Activated T-helper 17 cell treated with anti-CD3 and anti-CD28 coated beads, Interleukin-2, amount 50 U/mL, for 72 hours (primary cell): ENCODE data around the gene KCNC3. TPM values are rescaled to one million over a fixed set of nuclear protein-coding genes. Genes with fewer than 3 reads are reported as not detected.
A peak's percentile ranks its signal among the peaks of the same experiment; 100 is the strongest.
"Not testable (repeated sequence)": the region's sequence is repeated elsewhere in the genome, so short reads cannot be mapped to it uniquely, and the experiment has no call there.

ENCODE experiments used
- ATAC-seq: fragments of 150-1000 bp; cut with Tn5 transposase; replicated peaks from 2 replicates; pipeline ENCODE4 v1.10.0; 2021; ENCODE audit warnings: mild to moderate bottlenecking, moderate library complexity
- H3K27ac Mint-ChIP-seq: one replicate; pipeline ENCODE4 v1.8.0; 2022; ENCODE audit warnings: mixed read lengths
- H3K27me3 Mint-ChIP-seq: one replicate; pipeline ENCODE4 v1.8.0; 2022; ENCODE audit warnings: mixed read lengths
- H3K36me3 Mint-ChIP-seq: one replicate; pipeline ENCODE4 v1.8.0; 2022; ENCODE audit warnings: low read depth, mild to moderate bottlenecking, mixed read lengths
- H3K4me1 Mint-ChIP-seq: one replicate; pipeline ENCODE4 v1.8.0; 2022; ENCODE audit warnings: mixed read lengths
- H3K4me3 Mint-ChIP-seq: one replicate; pipeline ENCODE4 v1.8.0; 2022; ENCODE audit warnings: mild to moderate bottlenecking, mixed read lengths
- H3K9me3 Mint-ChIP-seq: one replicate; pipeline ENCODE4 v1.8.0; 2022; ENCODE audit warnings: mixed read lengths
- total RNA-seq, 2 donors: library from RNA; stranded (reverse); gene quantifications; one replicate each; pipeline ENCODE4 v1.2.3, GENCODE V29; 2022

Gene KCNC3
- total RNA-seq, 2 donors from 2014 or later = 12.8 to 18.8 TPM

DNA sequence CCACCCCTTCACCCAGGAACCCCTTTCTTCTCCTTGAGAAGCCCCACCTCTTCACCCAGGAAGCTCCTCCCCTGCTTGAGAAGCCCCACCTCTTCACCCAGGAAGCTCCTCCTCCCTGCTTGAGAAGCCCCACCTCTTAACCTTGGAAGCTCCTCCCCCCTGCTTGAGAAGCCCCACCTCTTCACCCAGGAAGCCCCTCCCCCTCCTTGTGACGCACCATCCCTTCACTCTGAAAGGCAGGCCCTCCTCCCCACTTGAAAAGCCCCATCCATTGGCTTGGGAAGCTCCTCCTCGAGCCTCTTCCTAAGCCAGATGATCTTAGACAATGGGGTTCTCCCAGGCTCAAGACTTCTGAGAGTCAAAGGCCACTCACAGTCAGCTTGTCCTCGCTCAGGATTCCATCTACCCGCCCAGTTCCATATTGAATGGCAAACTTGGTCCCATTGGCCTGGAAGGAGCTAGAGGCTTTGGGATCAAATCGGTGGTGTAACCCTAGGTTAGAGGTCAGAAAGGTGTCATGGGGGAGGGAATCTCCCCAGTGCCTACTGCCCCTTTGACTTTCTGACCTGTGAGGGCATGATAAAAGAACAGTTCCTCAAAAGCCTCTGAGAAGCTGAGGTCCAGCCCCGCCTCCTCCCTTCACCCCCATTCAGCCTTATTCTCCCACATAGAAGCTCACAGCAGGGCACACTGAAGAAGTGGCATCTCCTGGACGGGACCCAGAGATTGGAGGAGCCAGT lies 32.3 kb upstream of the KCNC3 start:
- Mint-ChIP-seq H3K27me3 (no peaks in the 10 kb centered on the region), H3K36me3 (peaks cover 54% of the 10 kb centered on the region), H3K4me1 (peaks cover 63% of the 10 kb centered on the region), H3K9me3 (no peaks in the 10 kb centered on the region), H3K4me3 (peak overlapping the region; percentile 72), H3K27ac (peak overlapping the region; percentile 91)
- ATAC-seq = no peak

- Mint-ChIP-seq H3K4me1 (peaks cover 51% of the 10 kb centered on the region), H3K36me3 (peaks cover 54% of the 10 kb centered on the region), H3K4me3 (peak overlapping the region; percentile 72), H3K9me3 (no peaks in the 10 kb centered on the region), H3K27me3 (no peaks in the 10 kb centered on the region), H3K27ac (peak overlapping the region; percentile 67)
- ATAC-seq = no peak
Measured at GRCh38 chr19:50359328-50359818, 30.2 kb upstream of the KCNC3 start.

- H3K4me3 Mint-ChIP-seq = peak overlapping the region; percentile 72
- H3K27me3 Mint-ChIP-seq = no peaks in the 10 kb centered on the region
- no peaks in the 10 kb centered on the region for H3K9me3 Mint-ChIP-seq
- ATAC-seq = no peak
- H3K36me3 Mint-ChIP-seq = peaks cover 54% of the 10 kb centered on the region
- peaks cover 50% of the 10 kb centered on the region for H3K4me1 Mint-ChIP-seq
- H3K27ac Mint-ChIP-seq = peak overlapping the region; percentile 67
Measured at GRCh38 chr19:50358483-50359327, 29.5 kb upstream of the KCNC3 start.

DNA sequence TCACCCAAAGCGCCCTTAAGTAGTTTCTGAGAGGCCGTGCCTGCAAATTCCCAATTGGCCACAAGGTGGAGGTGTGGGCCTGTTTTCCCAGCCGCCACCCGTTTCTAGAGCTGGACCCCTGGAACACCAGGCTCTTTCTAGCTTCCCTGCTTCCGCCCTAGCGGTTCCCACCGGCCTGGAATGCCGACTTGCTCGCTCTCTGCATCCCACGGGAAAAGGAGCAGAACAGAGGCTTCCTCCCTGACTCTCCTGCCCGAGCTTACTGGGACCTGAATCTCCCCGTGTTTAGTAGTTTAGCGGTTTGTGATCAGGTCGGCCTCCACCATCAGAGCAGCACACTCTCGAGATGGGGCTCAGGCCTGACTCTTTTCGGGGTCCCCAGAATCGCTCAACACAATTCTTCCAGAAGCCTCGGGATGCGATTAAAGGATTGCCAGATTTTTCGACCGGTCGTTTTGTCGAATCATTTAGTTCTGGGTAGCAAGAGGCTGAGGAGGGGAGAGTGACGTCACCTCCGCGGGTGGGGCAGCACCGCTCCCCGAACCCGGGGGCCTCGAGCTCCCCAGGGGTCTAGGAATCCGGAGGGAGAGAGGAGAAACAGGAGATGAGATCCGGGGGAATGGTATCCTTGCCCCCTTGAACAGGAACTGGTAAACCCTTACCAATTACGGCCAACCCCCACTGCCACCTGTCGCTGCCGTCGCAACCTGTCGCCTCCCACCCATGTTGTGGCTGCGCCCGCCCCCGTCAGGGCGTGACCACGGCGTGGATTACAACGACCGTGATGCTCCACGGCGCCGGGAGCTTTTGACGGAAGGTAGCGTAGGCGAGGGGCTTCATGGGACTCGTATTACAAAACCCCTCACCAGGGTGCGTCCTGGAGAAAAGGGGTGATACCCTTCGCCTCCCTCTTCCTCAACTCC lies 28.3 kb upstream of the KCNC3 start:
- Mint-ChIP-seq H3K4me1 (peaks cover 41% of the 10 kb centered on the region), H3K9me3 (no peaks in the 10 kb centered on the region), H3K4me3 (peak overlapping the region; percentile 72), H3K27me3 (no peaks in the 10 kb centered on the region), H3K36me3 (peaks cover 45% of the 10 kb centered on the region), H3K27ac (peak overlapping the region; percentile 67)
- ATAC-seq = peak; percentile 72

- peak overlapping the region; percentile 72 for H3K4me3 Mint-ChIP-seq
- H3K4me1 Mint-ChIP-seq = peaks cover 34% of the 10 kb centered on the region
- no peaks in the 10 kb centered on the region for H3K27me3 Mint-ChIP-seq
- H3K36me3 Mint-ChIP-seq = peaks cover 38% of the 10 kb centered on the region
- H3K27ac Mint-ChIP-seq = peak overlapping the region; percentile 67
- ATAC-seq = no peak
- H3K9me3 Mint-ChIP-seq = no peaks in the 10 kb centered on the region
Measured at GRCh38 chr19:50356691-50357177, 27.6 kb upstream of the KCNC3 start.

DNA sequence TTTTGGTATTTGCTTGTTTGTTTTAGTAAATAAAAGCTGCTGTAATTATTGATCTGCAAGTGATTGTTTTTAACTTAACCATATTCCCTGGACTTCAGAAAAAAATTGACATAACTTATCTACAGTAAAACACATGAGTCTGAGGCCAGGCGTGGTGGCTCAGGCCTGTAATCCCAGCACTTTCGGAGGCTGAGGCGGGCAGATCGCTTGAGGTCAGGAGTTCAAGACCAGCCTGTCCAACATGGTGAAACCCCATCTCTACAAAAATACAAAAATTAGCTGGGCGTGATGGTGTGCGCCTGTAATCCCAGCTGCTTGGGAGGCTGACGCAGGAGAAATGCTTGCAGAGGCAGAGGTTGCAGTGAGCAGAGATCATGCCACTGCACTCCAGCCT lies 24.3 kb upstream of the KCNC3 start:
- not testable (repeated sequence) for H3K4me3 Mint-ChIP-seq, H3K27ac Mint-ChIP-seq, H3K36me3 Mint-ChIP-seq, H3K9me3 Mint-ChIP-seq, ATAC-seq, H3K27me3 Mint-ChIP-seq
- peaks cover 11% of the 10 kb centered on the region for H3K4me1 Mint-ChIP-seq

DNA sequence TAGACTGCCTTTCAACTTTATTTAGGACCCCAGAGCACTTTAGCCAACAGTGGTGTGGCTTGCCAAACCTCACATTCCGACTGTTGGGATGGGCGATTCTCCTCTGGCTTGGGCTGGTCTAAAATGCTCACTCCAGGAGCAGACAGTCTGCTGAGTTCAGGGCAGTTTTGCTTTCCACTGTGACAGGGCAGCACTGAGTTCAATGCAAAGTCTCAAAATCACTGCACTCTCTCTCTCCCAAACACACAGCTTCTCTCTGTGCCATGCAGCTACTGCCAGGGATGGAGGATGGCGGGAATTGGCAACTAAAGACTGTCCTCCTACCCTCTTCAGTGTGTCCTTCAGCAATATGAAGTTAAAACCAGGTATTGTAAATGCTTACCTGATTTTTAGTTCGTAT lies 23.1 kb upstream of the KCNC3 start:
- Mint-ChIP-seq H3K36me3 (no peaks in the 10 kb centered on the region), H3K4me3 (no peak overlapping the region), H3K4me1 (peaks cover 18% of the 10 kb centered on the region), H3K27me3 (no peaks in the 10 kb centered on the region), H3K27ac (no peak overlapping the region), H3K9me3 (no peaks in the 10 kb centered on the region)
- ATAC-seq = no peak

GRCh38 chr19:50349277-50350057 lies 20.3 kb upstream of the KCNC3 start:
- no peaks in the 10 kb centered on the region for H3K27me3 Mint-ChIP-seq
- no peaks in the 10 kb centered on the region for H3K36me3 Mint-ChIP-seq
- no peak overlapping the region for H3K27ac Mint-ChIP-seq
- H3K4me1 Mint-ChIP-seq = peaks cover 24% of the 10 kb centered on the region
- ATAC-seq = no peak
- H3K9me3 Mint-ChIP-seq = no peaks in the 10 kb centered on the region
- no peak overlapping the region for H3K4me3 Mint-ChIP-seq

- H3K9me3 Mint-ChIP-seq, H3K36me3 Mint-ChIP-seq, H3K27me3 Mint-ChIP-seq: not testable (repeated sequence)
- Mint-ChIP-seq H3K4me3 (peak overlapping the region; percentile 74), H3K4me1 (peaks cover 28% of the 10 kb centered on the region), H3K27ac (peak overlapping the region; percentile 86)
- peak; percentile 88 for ATAC-seq
Measured at GRCh38 chr19:50347089-50347581, 18.0 kb upstream of the KCNC3 start.

DNA sequence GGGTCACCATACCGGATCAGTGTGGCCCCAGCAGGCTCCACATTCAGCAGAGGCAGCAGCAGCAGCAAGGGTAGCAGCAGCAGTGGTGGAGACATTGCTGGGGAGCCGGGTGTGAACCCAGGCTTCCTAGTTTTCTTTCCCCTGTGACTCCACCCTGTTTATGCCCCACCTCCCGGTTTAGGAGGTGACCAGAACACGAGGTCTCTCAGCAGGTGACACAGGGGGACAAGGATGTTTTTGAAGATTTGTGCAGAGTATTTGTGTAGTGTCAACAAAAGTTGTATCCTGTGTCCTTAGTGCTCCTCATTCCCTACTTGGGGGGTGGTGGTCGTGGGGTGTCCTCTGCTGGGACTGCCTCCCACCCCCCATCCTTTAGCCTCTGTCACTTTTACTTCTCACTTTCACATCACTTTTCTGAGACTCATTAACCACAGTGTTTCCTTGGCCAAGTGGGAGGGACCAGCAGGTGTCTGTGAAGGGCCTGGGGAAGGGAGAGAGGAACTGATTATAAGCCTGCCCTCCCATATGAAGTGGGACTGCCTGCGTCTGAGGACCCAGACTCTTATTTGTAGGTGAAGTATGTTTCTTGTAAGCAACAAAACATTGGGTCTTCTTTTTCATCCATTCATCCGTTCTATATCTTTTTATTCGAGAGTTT lies 15.6 kb upstream of the KCNC3 start:
- Mint-ChIP-seq H3K36me3 (no peaks in the 10 kb centered on the region), H3K27me3 (no peaks in the 10 kb centered on the region), H3K4me3 (no peak overlapping the region), H3K4me1 (peaks cover 28% of the 10 kb centered on the region), H3K9me3 (no peaks in the 10 kb centered on the region), H3K27ac (peak overlapping the region; percentile 36)
- peak; percentile 21 for ATAC-seq

GRCh38 chr19:50341091-50341564 lies 12.0 kb upstream of the KCNC3 start:
- peak; percentile 72 for ATAC-seq
- Mint-ChIP-seq H3K27ac (no peak overlapping the region), H3K4me3 (no peak overlapping the region), H3K27me3 (peaks cover 3% of the 10 kb centered on the region), H3K9me3 (no peaks in the 10 kb centered on the region), H3K36me3 (no peaks in the 10 kb centered on the region), H3K4me1 (peaks cover 8% of the 10 kb centered on the region)

- no peak for ATAC-seq
- H3K27ac Mint-ChIP-seq = no peak overlapping the region
- peaks cover 13% of the 10 kb centered on the region for H3K4me1 Mint-ChIP-seq
- H3K9me3 Mint-ChIP-seq = no peaks in the 10 kb centered on the region
- H3K36me3 Mint-ChIP-seq = peaks cover 5% of the 10 kb centered on the region
- H3K27me3 Mint-ChIP-seq = peaks cover 9% of the 10 kb centered on the region
- H3K4me3 Mint-ChIP-seq = no peak overlapping the region
Measured at GRCh38 chr19:50340331-50340730, 11.2 kb upstream of the KCNC3 start.

DNA sequence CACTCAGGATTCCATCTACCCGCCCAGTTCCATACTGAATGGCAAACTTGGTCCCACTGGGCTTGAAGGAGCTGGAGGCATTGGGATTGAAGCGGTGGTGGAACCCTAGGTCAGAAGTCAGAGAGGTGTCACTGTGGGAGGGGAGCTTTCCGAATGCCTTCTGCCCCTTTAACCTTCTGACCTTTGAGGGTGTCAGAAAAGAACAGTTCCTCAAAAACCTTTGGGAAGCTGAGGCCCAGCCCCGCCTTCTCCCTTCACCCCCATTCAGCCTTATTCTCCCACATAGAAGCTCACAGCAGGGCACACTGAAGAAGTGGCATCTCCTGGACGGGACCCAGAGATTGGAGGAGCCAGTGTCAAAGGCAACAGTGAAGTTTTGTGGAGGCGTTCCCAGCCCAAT lies 7.9 kb upstream of the KCNC3 start:
- not testable (repeated sequence) for H3K9me3 Mint-ChIP-seq, ATAC-seq, H3K27ac Mint-ChIP-seq, H3K4me3 Mint-ChIP-seq
- Mint-ChIP-seq H3K27me3 (peaks cover 16% of the 10 kb centered on the region), H3K36me3 (peaks cover 23% of the 10 kb centered on the region), H3K4me1 (peaks cover 16% of the 10 kb centered on the region)
